ENCODE data around the gene PTCH2. TPM values are rescaled to one million over a fixed set of nuclear protein-coding genes. Genes with fewer than 3 reads are reported as not detected.

The PTCH2 gene
- total and polyA plus RNA-seq, 2 of the 13 experiments (the other 11 are each of a cell fraction or from before 2014, with no cell fraction given): 0.60 to 1.5 TPM

DNA sequence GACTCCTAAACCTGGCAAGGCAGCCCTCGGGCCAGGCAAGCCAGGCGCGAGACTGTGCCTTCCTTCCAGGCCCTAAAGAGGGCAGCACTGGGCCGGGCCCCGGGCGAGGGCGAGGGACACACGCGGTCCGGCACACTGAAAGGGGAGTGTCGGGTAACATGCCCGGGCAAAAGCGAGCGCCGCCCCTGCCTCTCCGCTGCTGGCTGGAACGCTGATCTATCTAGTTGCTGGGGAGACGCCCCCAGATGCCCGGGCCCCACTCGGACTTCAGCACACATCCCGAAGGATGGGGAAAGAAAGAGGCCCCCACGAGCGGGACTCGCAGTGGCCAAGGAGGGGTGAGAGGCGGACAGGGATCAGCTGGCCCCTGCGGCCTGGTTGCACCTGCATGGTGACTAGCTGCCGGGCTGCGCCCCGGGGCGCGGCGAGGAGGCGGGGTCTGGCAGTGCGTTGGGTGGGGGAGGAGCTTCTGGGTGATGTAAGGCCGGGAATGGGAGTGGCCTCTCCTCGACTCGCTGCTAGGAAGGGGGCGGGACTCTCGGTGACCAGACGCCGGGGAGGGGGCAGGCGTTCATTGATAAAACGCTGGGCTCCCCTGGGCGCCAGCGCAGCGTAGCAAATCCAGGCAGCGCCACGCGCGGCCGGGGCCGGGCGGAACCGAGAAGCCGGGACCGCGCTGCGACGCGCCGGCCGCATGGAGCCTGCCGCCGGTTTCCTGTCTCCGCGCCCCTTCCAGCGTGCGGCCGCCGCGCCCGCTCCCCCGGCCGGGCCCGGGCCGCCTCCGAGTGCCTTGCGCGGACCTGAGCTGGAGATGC is 43.1 kb downstream of the PTCH2 start, which contains the start of gene PLK3 (continued):
- TF ChIP-seq, protein P1, sequence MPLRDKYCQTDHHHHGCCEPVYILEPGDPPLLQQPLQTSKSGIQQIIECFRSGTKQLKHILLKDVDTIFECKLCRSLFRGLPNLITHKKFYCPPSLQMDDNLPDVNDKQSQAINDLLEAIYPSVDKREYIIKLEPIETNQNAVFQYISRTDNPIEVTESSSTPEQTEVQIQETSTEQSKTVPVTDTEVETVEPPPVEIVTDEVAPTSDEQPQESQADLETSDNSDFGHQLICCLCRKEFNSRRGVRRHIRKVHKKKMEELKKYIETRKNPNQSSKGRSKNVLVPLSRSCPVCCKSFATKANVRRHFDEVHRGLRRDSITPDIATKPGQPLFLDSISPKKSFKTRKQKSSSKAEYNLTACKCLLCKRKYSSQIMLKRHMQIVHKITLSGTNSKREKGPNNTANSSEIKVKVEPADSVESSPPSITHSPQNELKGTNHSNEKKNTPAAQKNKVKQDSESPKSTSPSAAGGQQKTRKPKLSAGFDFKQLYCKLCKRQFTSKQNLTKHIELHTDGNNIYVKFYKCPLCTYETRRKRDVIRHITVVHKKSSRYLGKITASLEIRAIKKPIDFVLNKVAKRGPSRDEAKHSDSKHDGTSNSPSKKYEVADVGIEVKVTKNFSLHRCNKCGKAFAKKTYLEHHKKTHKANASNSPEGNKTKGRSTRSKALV (CRISPR knock-in tag; IDR thresholded peaks at IDR 0.05): no peak
- TF ChIP-seq, protein P2, sequence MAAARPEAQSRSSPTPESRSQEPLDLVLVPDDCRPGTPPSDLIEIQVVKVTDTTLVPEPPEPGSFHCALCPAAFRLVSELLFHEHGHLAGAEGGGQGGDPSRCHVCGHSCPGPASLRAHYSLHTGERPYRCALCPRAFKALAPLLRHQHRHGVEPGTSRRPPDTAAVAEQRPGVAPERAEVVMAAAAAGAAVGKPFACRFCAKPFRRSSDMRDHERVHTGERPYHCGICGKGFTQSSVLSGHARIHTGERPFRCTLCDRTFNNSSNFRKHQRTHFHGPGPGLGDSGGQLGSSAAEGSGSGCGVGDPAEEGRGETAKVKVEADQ (CRISPR knock-in tag; IDR thresholded peaks at IDR 0.05; ENCODE audit: borderline replicate concordance): no peak
- TF ChIP-seq ZNF253 (CRISPR knock-in tag; IDR thresholded peaks at IDR 0.05; ENCODE audit: borderline replicate concordance) (no peak), ELK4 (CRISPR knock-in tag; IDR thresholded peaks at IDR 0.05; ENCODE audit: borderline replicate concordance) (no peak), ZSCAN30 (CRISPR knock-in tag; IDR thresholded peaks at IDR 0.05) (no peak), THAP7 (CRISPR knock-in tag; IDR thresholded peaks at IDR 0.05) (0 out of 2 replicates have a peak, but pooled peaks have one; percentile 20), ELF1 (CRISPR knock-in tag; IDR thresholded peaks at IDR 0.05) (peak; percentile 41), AGO2 (optimal IDR thresholded peaks at IDR 0.05; ENCODE audit: low read depth, low read length) (peak; percentile 91), KAT7 (CRISPR knock-in tag; IDR thresholded peaks at IDR 0.05; ENCODE audit: borderline replicate concordance) (0 out of 2 replicates have a peak, but pooled peaks have one; percentile 21), ZBTB8A (CRISPR knock-in tag; IDR thresholded peaks at IDR 0.05; ENCODE audit: borderline replicate concordance, low read depth) (no peak), RERE (CRISPR knock-in tag; IDR thresholded peaks at IDR 0.05; ENCODE audit: low read depth) (no peak)
- TF ChIP-seq, protein P3, sequence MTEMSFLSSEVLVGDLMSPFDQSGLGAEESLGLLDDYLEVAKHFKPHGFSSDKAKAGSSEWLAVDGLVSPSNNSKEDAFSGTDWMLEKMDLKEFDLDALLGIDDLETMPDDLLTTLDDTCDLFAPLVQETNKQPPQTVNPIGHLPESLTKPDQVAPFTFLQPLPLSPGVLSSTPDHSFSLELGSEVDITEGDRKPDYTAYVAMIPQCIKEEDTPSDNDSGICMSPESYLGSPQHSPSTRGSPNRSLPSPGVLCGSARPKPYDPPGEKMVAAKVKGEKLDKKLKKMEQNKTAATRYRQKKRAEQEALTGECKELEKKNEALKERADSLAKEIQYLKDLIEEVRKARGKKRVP (CRISPR knock-in tag; IDR thresholded peaks at IDR 0.05): peak in 1 of 2 experiments; percentile 89; a peak in 2 of 4 replicates
- TF ChIP-seq, protein P4, sequence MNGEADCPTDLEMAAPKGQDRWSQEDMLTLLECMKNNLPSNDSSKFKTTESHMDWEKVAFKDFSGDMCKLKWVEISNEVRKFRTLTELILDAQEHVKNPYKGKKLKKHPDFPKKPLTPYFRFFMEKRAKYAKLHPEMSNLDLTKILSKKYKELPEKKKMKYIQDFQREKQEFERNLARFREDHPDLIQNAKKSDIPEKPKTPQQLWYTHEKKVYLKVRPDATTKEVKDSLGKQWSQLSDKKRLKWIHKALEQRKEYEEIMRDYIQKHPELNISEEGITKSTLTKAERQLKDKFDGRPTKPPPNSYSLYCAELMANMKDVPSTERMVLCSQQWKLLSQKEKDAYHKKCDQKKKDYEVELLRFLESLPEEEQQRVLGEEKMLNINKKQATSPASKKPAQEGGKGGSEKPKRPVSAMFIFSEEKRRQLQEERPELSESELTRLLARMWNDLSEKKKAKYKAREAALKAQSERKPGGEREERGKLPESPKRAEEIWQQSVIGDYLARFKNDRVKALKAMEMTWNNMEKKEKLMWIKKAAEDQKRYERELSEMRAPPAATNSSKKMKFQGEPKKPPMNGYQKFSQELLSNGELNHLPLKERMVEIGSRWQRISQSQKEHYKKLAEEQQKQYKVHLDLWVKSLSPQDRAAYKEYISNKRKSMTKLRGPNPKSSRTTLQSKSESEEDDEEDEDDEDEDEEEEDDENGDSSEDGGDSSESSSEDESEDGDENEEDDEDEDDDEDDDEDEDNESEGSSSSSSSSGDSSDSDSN (CRISPR knock-in tag; IDR thresholded peaks at IDR 0.05): peak; percentile 87

All from HepG2 (cell line).